HG03469 (cell line): ENCODE results near the gene MORN5.

Source experiments
- ATAC-seq: cut with Tn5 transposase; IDR thresholded peaks from one replicate; pipeline ENCODE4 v1.9.1; 2021; ENCODE audit warnings: mild to moderate bottlenecking, moderate library complexity, moderate number of reproducible peaks; ENCODE audit not compliant: unreplicated experiment

Gene MORN5

DNA sequence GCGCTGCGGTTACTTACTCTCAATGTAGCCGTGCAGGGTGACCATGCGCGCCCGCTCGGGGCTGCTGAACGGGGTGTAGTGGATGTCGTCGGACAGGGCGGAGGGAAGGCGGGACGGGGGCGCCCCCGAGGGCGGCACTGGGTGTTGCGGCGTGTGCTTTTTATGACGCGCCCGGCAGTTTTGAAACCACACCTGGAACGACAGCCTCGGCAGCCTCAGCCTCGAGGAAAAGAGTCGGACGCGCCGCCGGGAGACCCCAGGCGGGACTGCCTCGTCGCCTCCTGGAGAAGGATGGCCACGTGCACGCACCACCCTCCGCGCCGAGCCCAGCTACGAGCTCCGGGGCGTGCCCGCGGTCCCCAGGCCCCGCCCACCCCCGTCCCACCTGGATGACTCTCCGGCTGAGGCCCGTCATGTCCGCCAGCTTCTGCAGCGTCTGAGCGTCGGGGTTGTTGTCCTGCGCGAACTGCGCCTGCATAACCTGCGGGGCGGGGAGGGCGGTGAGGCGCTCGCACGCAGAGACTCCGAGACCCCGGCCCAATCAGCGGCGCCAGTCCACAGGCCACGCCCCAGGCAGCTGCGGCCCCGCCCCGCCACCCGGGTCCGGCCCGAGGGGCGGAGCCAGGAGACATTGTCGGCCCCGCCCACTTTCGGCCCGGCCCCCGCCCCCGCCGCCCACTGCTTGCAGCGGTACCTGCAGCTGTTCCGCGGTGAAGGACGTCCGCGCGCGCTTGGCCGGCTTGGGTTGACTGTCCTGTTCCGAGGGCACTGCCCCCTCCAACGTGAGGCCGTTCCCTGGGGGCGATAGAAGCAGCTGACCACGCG lies 54.1 kb downstream of the MORN5 start:
- ATAC-seq = no peak

DNA sequence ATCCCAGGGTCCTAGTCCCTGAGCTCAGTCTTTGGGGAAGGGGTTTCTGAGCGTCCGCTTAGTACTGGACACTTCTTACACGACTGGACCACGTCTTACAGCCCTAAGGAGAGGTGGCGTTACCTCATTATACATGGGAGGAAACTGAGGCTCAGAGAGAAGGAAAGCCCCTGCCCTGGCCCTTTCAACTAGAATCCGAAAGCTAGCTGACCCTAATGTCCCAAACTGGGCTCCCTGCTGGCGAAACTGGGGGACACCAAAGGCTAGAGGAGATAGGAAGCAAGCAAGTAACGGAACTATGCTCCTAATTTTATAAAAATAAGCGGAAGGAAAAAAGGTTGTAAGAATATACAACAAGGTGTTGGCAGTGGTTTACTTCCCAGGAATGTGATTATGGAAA lies 54.8 kb downstream of the MORN5 start:
- ATAC-seq = no peak

DNA sequence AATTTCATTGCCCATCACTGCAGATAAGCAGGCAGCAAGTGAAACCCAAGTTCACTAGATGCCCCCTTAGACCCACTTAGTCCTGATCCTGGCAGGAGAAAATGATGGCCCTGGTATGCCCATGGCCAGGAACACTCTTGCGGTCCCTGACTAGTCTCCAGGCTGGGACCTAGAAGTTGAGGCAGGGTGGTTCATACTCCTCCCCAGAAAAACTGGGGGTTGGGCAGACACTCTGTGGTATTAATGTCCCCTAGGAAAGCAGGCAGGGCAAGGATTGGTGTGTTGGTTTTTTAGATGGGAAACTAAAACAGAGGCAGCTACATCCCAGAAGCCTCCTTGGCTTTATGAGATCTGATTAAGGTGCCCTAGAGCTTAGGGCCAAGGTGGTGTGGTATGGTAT lies 56.0 kb downstream of the MORN5 start:
- ATAC-seq = no peak

DNA sequence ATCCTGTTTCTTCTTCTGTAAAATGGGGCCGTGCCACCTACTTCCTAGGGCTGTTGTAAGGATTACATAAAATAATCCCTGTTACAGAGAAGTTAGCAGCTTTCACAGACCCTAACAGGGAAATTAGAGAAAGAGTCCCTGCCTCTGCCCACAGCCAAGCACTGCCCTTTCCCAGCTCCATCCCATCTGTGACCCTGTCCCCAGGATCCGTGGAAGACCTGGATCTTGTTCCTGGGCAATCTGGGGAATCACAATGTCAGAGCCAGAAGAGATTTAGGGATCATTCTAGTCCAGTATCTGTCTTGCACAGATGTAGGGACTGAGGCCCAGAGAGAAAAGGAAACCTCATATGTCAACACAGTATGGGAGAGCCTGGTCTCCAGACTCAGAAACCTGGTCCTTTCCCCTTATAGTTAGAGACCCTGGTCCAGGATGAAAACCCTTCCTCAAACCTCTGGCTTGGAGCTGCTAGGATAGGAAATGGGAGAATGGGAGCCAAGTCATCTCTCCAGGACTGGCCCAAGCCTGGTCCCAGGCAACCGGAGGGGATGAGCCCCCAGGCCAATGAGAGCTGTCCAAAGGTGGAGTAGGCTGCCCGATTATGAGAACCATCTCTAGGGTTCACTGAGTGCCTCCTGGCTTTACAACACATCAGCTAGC lies 56.6 kb downstream of the MORN5 start:
- no peak for ATAC-seq

DNA sequence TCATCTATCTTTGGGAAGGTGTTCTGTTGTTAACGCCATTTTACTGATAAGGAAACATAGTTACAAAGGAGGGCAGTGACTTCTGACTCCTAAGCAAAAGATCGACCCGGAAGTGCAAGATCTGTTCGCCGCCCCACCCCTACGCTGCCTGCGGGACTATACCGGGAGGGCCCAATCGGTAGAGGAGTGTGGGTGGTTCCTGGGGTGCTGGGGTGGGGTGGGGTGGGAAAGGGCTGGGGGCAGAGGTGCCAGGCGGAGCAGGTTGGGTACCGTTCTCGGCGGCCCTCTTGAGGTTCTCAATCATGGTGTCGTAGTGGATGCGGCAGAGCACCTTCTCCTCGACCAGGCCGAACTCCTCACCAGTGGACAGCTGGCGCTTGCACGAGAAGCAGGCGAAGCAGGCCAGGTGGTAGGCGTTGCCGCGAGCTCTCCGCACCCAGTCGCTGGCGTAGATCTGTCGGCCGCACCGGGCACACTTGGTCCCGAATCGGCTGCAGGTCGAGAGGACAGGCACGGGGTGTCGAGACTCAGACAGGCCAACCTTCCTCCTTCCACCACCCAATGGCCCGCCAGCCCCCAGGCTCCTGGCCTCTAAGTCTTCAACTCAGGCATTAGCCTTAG lies 57.2 kb downstream of the MORN5 start:
- no peak for ATAC-seq

DNA sequence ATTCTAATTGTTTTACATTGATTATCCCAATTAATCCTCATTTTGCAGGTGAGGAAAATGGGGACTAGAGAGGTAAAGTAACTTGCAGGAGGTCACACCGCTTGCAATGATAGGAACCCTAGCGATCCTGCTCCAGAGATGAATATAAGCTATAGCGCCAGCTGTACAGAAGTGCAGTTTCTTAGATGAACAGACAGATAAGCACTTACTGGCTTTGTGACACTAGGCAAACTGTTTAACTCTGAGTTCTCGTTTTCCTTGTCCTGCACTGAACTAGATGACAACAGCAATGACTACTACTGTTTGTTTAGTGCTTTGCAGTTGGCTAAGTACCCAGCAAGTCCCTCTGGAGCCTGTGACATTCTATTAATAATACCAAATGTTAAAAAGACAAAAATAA lies 57.9 kb downstream of the MORN5 start:
- ATAC-seq = no peak

DNA sequence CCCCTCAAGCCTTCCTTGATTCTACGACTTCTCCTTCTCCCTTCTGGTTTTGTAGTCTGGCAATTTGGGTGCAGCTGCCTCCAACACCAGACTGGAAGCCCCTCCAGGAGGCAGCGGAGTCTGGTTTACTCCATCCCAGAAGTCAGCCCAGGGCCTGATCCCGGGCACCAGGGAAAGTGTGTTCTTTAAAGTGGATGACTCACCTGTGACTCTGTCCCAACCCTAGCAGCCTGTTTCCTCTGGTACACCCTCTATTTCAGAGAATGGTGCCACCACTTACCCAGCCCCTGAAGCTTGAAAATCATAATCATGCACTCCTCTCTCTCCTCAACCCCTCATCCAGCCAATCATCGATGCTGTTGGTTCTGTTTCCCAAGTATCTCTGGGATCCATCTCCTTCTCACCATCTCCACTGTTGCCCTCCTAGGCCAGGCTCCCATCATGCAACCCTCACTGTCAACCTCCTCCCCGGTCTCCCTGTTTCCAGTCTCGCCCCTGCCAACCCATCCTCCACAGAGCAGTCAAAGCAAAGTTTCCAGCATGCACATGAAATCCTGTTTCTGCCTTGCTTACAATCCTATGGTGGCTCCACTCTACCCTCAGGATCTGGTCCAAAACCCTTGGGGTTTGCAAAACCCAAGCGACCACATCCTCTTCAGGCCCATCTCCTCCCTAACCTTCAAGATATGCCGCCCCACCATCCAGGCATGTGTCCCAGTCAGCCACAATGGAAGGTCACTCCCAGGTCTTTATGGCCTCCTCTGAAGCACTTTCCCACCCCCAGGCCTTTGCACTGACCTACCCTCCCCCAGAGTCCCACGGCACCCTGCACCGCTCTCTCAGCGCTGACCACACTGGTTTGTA lies 58.6 kb downstream of the MORN5 start:
- ATAC-seq = no peak

DNA sequence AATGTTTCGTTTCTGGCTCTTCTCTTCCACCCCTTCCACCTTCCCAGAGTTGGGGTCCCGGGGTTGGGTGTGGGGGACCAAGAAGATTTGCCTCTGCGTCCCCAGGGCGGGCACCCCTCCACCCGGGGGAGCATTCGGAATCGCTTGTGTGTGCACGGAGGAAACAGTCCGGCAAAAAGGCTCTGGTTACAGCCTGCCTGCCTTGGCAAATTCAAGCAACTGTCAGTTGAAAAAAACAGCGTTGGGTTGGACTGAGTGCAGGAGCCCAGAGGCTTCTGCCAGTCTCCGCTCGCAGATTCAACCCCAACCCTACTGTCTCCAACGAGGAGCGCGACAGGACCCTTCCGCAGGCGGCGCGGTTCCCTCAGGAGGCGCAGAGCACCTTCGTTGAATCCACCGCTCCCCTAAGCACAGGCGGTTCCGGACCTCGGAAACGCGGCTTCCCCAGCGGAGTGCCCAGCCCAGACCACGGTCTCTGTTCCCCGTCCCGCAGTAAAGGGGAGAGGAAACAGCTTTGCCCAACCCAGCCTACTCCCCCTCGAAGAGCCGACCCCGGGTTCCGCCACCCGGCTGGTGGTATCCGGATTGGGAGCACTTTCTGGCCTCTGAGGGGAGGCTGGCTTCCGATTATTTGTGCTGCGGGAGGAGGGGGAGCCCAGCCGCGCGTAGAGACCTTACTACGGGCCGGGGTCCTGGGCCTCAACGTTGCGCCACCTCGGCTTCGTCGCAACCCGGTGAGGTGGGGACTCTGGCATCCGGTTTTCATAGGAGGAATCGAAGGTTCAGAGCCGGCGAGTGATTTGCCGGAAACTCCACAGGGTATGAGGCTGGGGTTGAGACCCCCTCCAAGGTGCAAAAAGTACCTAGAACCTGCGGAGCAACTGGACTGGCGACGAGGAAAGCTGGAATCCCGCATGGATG lies 59.5 kb downstream of the MORN5 start:
- no peak for ATAC-seq

DNA sequence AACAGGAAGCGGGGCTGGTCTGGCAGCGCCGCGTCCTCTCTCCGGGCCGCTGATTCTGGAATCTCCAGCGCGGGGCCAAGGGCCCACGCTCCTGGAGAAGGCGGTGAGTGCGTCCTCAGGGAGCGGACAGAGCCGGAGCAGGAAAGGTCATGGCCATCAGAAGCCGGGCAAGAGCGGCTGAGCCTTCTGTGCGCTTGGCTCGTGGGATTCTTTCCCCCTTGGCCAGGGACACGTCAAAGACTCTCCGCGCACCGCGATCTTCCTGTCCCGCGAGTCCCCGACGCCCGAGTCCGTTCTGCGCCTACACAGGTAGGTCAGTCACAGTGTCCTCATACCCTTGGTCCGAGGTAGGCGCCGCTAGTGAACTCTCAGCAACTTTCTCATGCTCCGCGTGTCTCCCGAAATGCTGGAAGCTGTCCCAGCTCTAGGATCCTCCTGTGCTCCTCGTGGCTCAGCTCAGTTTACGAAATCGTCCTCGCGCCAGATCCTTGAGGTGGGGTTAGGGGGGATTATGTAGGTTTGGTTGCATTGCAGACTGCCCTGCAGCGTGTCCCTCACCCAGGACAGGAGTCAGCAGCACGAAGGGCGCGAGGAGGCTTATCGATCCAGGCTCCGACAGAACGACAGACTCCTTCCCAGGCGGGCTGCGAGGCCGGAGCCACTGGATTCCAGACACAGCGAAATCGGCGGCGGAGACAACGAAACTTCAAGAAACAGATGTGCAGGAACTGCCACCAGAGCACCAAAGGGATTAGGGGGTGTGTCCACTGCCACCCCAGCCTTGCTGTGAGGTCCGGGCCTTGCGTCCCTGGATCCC lies 60.4 kb downstream of the MORN5 start:
- no peak for ATAC-seq

DNA sequence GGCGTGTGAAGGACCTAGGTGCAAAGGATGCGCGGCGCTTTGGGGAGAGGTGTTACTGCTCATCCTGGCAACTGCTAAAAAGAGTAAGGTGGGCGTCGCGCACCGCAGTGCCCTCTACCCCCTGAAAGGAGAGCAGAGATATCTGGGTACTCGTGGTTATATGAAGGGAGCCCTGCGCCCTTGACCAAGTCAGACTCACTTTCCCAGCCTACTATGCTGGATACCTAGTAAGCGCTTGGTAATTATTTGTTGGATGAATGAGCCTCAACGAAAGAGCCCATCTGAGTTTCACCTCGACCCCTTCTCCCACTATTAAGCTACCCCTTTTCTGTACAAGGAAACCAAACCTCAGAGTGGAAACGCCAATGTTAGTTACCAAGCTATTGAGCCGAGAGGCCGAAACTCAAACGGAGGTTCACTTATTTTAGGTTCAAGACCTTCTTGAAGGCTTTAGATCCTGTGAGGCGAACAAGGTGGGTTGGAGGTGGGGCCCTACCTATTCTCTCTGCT lies 61.0 kb downstream of the MORN5 start:
- no peak for ATAC-seq

DNA sequence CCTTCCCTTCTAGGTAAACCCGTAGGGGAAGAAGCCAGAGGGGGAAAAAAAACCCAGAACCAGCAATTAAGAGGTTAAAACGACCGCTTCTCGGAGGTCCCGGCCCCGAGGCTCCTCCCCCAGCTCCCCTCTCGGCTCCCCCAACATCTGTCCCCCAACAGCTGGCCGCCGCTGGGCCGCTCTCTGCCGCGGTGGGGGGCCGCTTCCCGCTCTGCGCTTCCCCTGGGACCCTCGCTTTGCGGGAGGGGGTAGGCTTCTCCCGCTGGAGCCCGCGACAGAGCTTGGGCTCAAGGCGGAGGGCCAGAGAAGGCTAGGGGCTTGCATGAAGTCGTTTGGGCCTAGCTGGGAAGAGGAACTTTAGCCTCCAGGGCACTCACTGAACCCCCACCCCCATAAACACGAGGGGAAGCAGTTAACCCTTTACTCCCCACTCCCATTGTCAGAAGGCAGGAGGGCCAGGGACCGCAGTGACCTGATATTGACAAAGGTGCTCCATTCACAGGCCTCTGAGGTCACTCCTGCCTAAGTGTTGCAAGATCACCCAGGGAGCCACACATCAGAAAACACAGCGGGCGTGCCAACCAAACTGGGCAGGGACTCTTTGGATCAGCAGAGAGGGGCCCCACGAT lies 61.6 kb downstream of the MORN5 start:
- no peak for ATAC-seq

DNA sequence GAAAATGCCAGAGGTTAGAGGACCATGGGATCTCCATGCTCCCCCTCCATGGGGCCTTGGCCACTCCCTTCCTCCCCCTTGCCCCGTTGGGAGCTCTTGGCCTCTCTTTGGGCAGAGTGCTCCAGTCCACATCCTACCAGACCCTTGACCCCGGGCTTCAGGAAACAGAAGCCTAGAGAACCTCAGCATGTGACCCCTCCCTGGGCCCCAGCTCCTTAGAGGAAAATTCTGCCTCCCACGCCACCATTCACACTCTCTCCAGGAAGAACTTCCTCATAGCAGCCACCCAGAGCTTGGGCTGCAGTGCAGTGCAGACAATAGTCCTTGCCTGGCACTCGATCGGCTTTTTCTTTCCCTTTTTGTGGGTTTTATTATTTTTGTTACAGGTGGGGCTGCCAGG lies 63.1 kb downstream of the MORN5 start:
- ATAC-seq = no peak

DNA sequence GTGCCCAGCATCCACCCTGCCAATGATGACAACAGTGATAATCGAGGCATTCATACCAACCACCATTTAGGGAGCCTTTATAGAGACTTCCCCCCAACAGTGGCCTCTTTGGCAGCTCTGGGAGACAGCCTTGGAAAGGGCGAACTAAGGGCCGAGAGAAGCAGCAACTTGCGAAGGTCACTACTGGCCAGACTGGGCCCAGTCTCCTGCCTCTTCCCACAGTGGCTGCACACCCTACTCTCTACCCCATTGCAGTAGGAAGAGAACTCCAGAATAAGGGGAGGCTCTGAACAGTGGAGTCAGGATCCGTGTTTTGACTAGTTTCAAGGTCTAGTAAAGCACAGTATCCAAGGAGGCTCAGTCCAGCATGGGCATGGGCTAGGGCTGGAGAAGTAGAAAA lies 63.7 kb downstream of the MORN5 start:
- ATAC-seq = no peak

DNA sequence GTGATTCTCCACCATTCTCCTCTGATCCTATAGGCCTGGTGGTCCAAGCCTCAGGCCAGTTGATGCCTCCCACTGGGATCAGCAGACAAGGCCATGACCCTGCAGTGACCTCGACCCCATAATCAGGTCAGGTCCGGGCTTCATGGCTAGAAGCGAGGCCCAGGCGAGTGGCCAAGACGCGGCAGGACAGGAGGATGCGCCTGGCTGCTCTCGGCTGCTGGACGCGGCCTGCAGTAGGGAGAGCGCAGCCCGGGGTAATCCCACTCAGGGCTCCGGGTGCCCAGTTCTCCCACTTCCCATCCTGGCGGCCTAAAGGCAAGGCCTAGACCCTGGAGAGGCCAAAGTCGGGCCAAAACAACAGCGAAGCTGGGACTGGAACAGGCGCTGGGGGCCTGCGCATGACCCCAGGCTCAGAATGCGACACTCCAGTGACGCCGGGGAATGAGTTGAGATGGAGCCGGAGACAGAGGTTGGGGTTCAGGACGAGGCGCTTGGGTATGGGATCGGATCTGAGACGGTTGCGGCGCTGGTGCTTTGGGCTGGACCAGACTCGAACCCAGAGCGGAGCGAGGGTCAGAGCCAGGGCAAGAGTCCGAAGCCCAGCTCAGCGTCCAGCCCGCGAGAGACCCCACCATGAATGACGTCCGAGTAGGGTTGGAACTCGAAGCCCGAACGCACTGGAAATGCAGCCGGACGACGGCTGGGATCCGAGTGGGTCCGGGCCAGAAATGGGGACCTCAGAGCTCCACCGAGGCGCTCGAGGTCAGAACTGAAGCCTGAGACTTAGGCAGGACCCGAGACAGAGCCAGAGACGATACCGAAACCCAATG lies 65.8 kb downstream of the MORN5 start:
- no peak for ATAC-seq

DNA sequence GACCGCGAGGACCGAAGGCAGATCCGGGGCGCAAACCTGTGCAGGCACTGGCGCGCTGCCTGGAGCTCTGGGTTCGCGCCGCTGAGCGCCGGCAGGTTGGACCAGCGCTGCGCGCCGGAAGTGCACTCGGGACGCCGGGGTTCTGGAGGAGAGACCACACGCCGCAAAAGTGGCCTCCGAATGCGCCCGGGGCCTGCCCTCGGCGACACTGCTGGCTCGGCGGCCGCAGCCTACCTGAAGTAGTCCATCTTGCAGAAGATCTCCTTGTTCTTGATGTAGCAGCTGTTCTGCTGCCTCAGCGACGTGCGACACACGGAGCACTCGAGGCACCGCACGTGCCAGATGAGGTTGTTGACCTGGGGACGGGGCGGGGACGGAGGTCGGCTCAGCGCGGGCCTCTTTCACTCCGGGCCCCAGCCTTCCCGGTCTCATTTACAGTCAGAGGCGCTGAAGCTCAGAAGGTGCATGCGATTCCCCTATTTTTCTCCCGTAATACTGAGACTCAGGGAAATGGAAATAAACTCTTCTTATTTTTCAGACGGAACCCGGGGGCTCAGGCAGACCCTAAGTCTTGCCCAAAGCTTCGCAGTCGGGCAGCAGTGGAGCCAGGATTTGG lies 66.5 kb downstream of the MORN5 start:
- ATAC-seq = no peak

DNA sequence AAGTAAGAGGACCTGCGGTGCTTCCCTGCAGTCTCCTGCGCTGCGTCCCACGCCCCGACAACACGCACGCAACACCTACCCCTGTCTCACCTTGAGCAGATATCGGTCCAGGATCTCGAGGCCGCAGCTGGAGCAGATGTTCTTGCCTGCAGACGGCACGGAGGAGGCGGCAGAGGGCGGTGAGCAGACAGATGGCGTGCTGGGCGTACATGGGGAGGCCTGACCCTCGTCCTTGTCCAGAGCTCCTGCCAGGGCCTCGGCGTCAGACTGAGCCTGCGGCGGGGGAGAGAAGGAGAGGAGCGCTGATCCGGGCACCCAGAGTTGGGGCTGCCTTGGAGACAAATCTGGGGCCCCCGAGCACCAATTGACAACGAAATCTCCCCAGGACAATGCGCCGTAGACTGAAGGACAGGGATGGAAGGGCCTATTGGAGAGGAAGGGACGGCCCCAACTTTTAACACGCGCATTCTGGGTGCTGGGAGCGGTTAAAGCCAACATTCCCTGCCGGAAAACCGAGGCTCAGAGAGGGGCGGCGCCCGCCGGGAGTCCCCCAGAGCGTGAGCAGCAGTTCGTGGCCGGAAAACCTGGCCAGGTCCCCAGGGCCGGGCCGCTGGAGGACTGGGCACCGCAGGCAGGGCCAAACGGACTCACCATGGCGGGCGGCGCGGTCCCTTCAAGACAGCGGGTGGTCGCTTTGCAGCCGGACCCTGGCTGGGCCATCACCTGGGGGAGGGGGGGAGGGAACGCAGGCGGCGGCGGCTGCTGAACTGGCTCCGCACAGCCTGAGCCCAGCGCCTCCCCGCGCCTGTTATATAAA lies 67.3 kb downstream of the MORN5 start:
- no peak for ATAC-seq

DNA sequence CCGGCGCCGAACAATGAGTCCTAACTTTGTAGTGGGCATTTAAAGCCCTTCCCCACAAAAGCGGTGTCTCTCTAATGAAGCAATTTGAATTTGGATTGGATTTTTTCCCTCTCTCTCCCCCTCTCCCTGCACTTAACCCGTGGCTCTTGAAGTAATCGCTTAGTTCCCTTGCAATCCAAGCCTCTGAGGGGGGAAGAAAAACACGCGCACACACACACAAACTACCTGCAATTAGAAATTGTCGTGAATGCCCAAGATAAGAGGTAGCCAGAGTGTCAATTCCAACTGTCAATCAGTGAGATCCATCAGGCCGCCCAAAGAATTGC lies 67.8 kb downstream of the MORN5 start:
- no peak for ATAC-seq
